SK-N-SH (cell line): ENCODE results near the gene CLCN3. TPM values are rescaled to one million over a fixed set of nuclear protein-coding genes. Genes with fewer than 3 reads are reported as not detected.

ENCODE experiments used
- CTCF ChIA-PET: fragments of 300-600, 350-600 bp; formaldehyde crosslinking; extraction: SDS; loops from one replicate; lab custom pipeline; 2021; lab: Yijun Ruan, JAX
- POLR2A ChIA-PET: fragments of 350-600 bp; sonication (Branson Sonifier 250); formaldehyde crosslinking; extraction: SDS; loops from one replicate; lab custom pipeline; 2020; ENCODE audit warnings: antibody characterized with exemption, inconsistent platforms; lab: Yijun Ruan, JAX
- DNase-seq: peaks from one replicate; pipeline ENCODE4 v3.0.0; 2012
- H2AFZ ChIP-seq: fragments of 200-600 bp; sonication (generic); 2 replicates; pipeline ENCODE4 v1.8.1; 2016; ENCODE audit warnings: antibody characterized with exemption, mild to moderate bottlenecking, low read depth
- H3F3A ChIP-seq: fragments of 200-600 bp; sonication (generic); replicated peaks from 2 replicates; pipeline ENCODE3; 2016; ENCODE audit warnings: antibody characterized with exemption, mild to moderate bottlenecking; ENCODE audit not compliant: insufficient read depth
- H3K27ac ChIP-seq, 2 experiments: fragments of 200-500 bp in 1 of 2; fragments of 200-600 bp in 1 of 2; sonication (Bioruptor generic) in 1 of 2; sonication (generic), shearing (Covaris generic) in 1 of 2; 2 replicates each; pipeline versions ENCODE4 v1.5.1 to v1.6.1; 2014 to 2016; ENCODE audit warnings: low read depth in 2 of 2, inconsistent platforms in 1 of 2, low read length in 1 of 2, mild to moderate bottlenecking in 1 of 2, mixed read lengths in 1 of 2
- H3K27me3 ChIP-seq: fragments of 200-600 bp; sonication (generic), shearing (Covaris generic); 2 replicates; pipeline ENCODE4 v1.6.1; 2016; ENCODE audit warnings: mixed run types; ENCODE audit not compliant: insufficient read depth
- H3K36me3 ChIP-seq, 2 experiments: fragments of 200-500 bp in 1 of 2; fragments of 200-600 bp in 1 of 2; sonication (Bioruptor generic) in 1 of 2; sonication (generic) in 1 of 2; replicated peaks in 1 of 2; 2 replicates each; pipeline versions ENCODE3 to v1.5.1; 2014 to 2016; ENCODE audit warnings: low read length in 1 of 2, mild to moderate bottlenecking in 1 of 2; ENCODE audit not compliant: insufficient read depth in 2 of 2, control insufficient read depth in 1 of 2
- H3K4me1 ChIP-seq, 2 experiments: fragments of 200-500 bp in 1 of 2; fragments of 200-600 bp in 1 of 2; sonication (Bioruptor generic) in 1 of 2; sonication (generic), shearing (Covaris generic) in 1 of 2; 2 replicates each; pipeline versions ENCODE4 v1.5.1 to v1.6.1; 2014 to 2016; ENCODE audit warnings: low read depth in 1 of 2, low read length in 1 of 2, mixed run types in 1 of 2; ENCODE audit not compliant: insufficient read depth in 2 of 2, control insufficient read depth in 1 of 2
- H3K4me2 ChIP-seq: fragments of 200-600 bp; sonication (generic), shearing (Covaris generic); 2 replicates; pipeline ENCODE4 v1.6.1; 2017; ENCODE audit warnings: mixed run types
- H3K4me3 ChIP-seq, 2 experiments: fragments of 200-500 bp in 1 of 2; fragments of 200-600 bp in 1 of 2; sonication (Bioruptor generic) in 1 of 2; sonication (generic), shearing (Covaris generic) in 1 of 2; 2 replicates each; pipeline versions ENCODE4 v1.5.1 to v1.8.1; 2014 to 2016; ENCODE audit warnings: low read depth in 2 of 2, inconsistent platforms in 1 of 2, low read length in 1 of 2, mild to moderate bottlenecking in 1 of 2, mixed read lengths in 1 of 2, moderate library complexity in 1 of 2
- H3K79me2 ChIP-seq: fragments of 200-600 bp; sonication (generic); 2 replicates; pipeline ENCODE4 v1.8.1; 2017; ENCODE audit warnings: mild to moderate bottlenecking; ENCODE audit not compliant: insufficient read depth
- H3K9ac ChIP-seq: fragments of 200-600 bp; sonication (generic); 2 replicates; pipeline ENCODE4 v1.6.1; 2017; ENCODE audit warnings: mixed run types
- H3K9me2 ChIP-seq: fragments of 200-600 bp; sonication (generic); 2 replicates; pipeline ENCODE4 v1.6.1; 2017; ENCODE audit warnings: mixed run types
- H3K9me3 ChIP-seq: fragments of 200-600 bp; sonication (generic); 2 replicates; pipeline ENCODE4 v1.6.1; 2017; ENCODE audit warnings: mixed run types, mild to moderate bottlenecking, moderate library complexity
- H4K20me1 ChIP-seq: fragments of 200-600 bp; sonication (generic); 2 replicates; pipeline ENCODE4 v1.6.1; 2017; ENCODE audit warnings: mild to moderate bottlenecking, mixed run types; ENCODE audit not compliant: insufficient read depth
- EP300 ChIP-seq, 2 experiments: IDR thresholded peaks; 2 replicates each; pipeline versions ENCODE4 v1.4.0 to v1.6.1; 2012; ENCODE audit warnings: borderline replicate concordance in 1 of 2, low read depth in 1 of 2, low read length in 1 of 2
- EZH2phosphoT487 ChIP-seq: fragments of 200-600 bp; sonication (generic); IDR thresholded peaks from 2 replicates; pipeline ENCODE4 v1.6.1; 2017; ENCODE audit warnings: low read depth, mixed run types, mild to moderate bottlenecking, antibody characterized with exemption, moderate library complexity, borderline replicate concordance
- FOSL2 ChIP-seq: IDR thresholded peaks from 2 replicates; pipeline ENCODE4 v1.4.0; 2012; ENCODE audit warnings: low read depth, mild to moderate bottlenecking, moderate library complexity, borderline replicate concordance
- FOXJ3 ChIP-seq: sonication (generic); formaldehyde crosslinking; IDR thresholded peaks from 2 replicates; pipeline ENCODE4 v1.5.1; 2020; ENCODE audit warnings: mild to moderate bottlenecking, missing genetic modification reagents
- GABPA ChIP-seq: IDR thresholded peaks from 2 replicates; pipeline ENCODE4 v1.4.0; 2012; ENCODE audit warnings: low read depth, mild to moderate bottlenecking
- GATA2 ChIP-seq: sonication (generic); formaldehyde crosslinking; IDR thresholded peaks from 2 replicates; pipeline ENCODE4 v1.5.0; 2020; ENCODE audit warnings: mild to moderate bottlenecking, missing genetic modification reagents
- NRF1 ChIP-seq: IDR thresholded peaks from 2 replicates; pipeline ENCODE4 v1.6.1; 2012; ENCODE audit warnings: low read depth, mild to moderate bottlenecking, low read length
- PBX3 ChIP-seq: IDR thresholded peaks from 2 replicates; pipeline ENCODE4; 2012
- RCOR1 ChIP-seq: fragments of 150-350 bp; IDR thresholded peaks from 2 replicates; pipeline ENCODE4 v1.6.1; 2017; ENCODE audit warnings: antibody characterized with exemption, low read length
- REST ChIP-seq: IDR thresholded peaks from 2 replicates; pipeline ENCODE4 v1.6.1; 2012; ENCODE audit warnings: mild to moderate bottlenecking, low read depth, low read length, moderate library complexity
- SIN3A ChIP-seq: IDR thresholded peaks from 2 replicates; pipeline ENCODE4 v1.6.1; 2012; ENCODE audit warnings: low read depth, mild to moderate bottlenecking, low read length, moderate library complexity, borderline replicate concordance
- SMC3 ChIP-seq: IDR thresholded peaks from 2 replicates; pipeline ENCODE4 v1.6.1; 2012; ENCODE audit warnings: low read depth, low read length, improper control_type of control experiment
- TAF1 ChIP-seq: IDR thresholded peaks from 2 replicates; pipeline ENCODE4 v1.6.1; 2012; ENCODE audit warnings: low read depth, mild to moderate bottlenecking, low read length, moderate library complexity, borderline replicate concordance
- TEAD4 ChIP-seq: IDR thresholded peaks from 2 replicates; pipeline ENCODE4 v1.4.0; 2012; ENCODE audit warnings: mild to moderate bottlenecking, borderline replicate concordance; ENCODE audit not compliant: insufficient read depth
- USF1 ChIP-seq: IDR thresholded peaks from 2 replicates; pipeline ENCODE4 v1.4.0; 2012; ENCODE audit warnings: low read depth, borderline replicate concordance
- USF2 ChIP-seq: fragments of 150-350 bp; IDR thresholded peaks from 2 replicates; pipeline ENCODE4 v1.6.1; 2017; ENCODE audit warnings: antibody characterized with exemption, low read length, low read depth, borderline replicate concordance
- ZBTB33 ChIP-seq: IDR thresholded peaks from 2 replicates; pipeline ENCODE4 v1.4.0; 2012; ENCODE audit warnings: low read depth, borderline replicate concordance
- whole genome bisulfite sequencing: methylation state at CpG from one replicate; pipeline ENCODE4 v1.1.6; 2017; ENCODE audit warnings: low lambda C conversion rate; 5-methylcytosine and 5-hydroxymethylcytosine counted together
- polyA plus RNA-seq, 3 experiments: library from polyadenylated mRNA; depleted of rRNA; stranded (reverse); fragments of >200 nt; gene quantifications; 2 replicates each; pipeline ENCODE4 v1.2.3, GENCODE V29; 2012
- TF ChIP-seq, protein P1 (sequence below): fragments of 200-600 bp; sonication (generic); IDR thresholded peaks from 2 replicates; pipeline ENCODE4 v1.6.1; 2017; ENCODE audit warnings: antibody characterized with exemption, mild to moderate bottlenecking, moderate library complexity

CLCN3 gene
- polyA plus RNA-seq, 1 of the 3 experiments (the other 2 are of a cell fraction) = 11.8 TPM

GRCh38 chr4:169757575-169758184 is 137.3 kb downstream of the CLCN3 start, which contains the start of gene HPF1 (continued):
- no peak for TF ChIP-seq FOSL2
- 0 out of 2 replicates have a peak, but pooled peaks have one; percentile 15 for TF ChIP-seq NRF1
- TF ChIP-seq EP300 (IDR thresholded peaks at IDR 0.05; ENCODE audit: borderline replicate concordance in 1 of 2, low read depth in 1 of 2, low read length in 1 of 2) = no peak
- TF ChIP-seq SIN3A = peak; percentile 76; the same call in 1 of the 2 replicates
- TF ChIP-seq, all 33 proteins: peak for 13

DNA sequence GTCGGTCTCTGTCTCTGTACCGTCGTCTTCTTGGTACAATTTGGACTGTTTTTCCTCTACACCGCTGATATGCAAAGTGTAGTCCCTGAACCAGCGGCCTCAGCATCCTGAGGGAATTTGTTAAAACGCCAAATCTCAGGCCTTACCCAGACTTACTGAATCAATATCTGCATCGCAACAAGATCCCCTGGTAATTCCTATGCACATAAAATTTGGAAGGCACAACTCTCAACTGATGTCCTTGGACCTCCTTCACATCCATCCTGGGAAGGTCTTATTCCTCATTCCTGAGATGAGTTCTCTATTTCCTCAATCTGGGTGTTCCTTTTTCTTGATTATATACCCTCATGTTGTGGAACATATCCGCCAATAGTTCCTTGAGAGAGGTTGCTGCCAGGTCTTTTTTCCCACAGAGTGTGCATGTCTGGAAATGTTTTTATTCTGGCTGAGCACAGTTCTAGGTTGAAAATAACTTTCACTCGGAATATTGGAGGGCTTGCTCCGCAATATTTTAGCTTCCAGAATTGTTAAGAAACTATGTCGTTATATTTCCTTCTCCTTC is 138.1 kb downstream of the CLCN3 start:
- Histone ChIP-seq H3K9me2 (no peaks in the 10 kb centered on the region), H2AFZ (peak overlapping the region; percentile 88), H3K9me3 (no peaks in the 10 kb centered on the region), H4K20me1 (no peaks in the 10 kb centered on the region), H3K4me1 (peaks cover 0 to 13% of the 10 kb centered on the region in 2 experiments; a peak in 3 of 4 replicates), H3K27me3 (no peaks in the 10 kb centered on the region), H3K4me2 (no peak overlapping the region; the same call in 1 of the 2 replicates), H3K36me3 (peaks cover 0 to 6% of the 10 kb centered on the region in 2 experiments), H3K4me3 (peak overlapping the region in 1 of 2 experiments; percentile 94; a peak in 2 of 4 replicates), H3F3A (peaks cover 11% of the 10 kb centered on the region), H3K27ac (peak overlapping the region in 1 of 2 experiments; percentile 50; a peak in 3 of 4 replicates), H3K79me2 (peaks cover 36% of the 10 kb centered on the region), H3K9ac (no peak overlapping the region)
- POLR2A ChIA-PET = no interaction called here
- WGBS = 78% methylated on average over 11 of the region's 11 CpGs
- CTCF ChIA-PET = no interaction called here
- peak; percentile 11 for DNase-seq
- TF ChIP-seq FOXJ3 (CRISPR knock-in tag) (no peak), USF2 (no peak), GATA2 (no peak), TAF1 (no peak), EZH2phosphoT487 (no peak), REST (no peak), ZBTB33 (no peak), SMC3 (no peak), TEAD4 (no peak), RCOR1 (no peak), SIN3A (no peak), USF1 (no peak), GABPA (no peak), PBX3 (no peak)
- TF ChIP-seq, protein P1, sequence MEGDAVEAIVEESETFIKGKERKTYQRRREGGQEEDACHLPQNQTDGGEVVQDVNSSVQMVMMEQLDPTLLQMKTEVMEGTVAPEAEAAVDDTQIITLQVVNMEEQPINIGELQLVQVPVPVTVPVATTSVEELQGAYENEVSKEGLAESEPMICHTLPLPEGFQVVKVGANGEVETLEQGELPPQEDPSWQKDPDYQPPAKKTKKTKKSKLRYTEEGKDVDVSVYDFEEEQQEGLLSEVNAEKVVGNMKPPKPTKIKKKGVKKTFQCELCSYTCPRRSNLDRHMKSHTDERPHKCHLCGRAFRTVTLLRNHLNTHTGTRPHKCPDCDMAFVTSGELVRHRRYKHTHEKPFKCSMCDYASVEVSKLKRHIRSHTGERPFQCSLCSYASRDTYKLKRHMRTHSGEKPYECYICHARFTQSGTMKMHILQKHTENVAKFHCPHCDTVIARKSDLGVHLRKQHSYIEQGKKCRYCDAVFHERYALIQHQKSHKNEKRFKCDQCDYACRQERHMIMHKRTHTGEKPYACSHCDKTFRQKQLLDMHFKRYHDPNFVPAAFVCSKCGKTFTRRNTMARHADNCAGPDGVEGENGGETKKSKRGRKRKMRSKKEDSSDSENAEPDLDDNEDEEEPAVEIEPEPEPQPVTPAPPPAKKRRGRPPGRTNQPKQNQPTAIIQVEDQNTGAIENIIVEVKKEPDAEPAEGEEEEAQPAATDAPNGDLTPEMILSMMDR = no peak
